NCI-H510A (cell line): ENCODE results near the gene MAP1LC3B2.

Source experiments
- DNase-seq: peaks from one replicate; lab custom pipeline; 2025; lab: John Stamatoyannopoulos, UW

MAP1LC3B2 gene

DNA sequence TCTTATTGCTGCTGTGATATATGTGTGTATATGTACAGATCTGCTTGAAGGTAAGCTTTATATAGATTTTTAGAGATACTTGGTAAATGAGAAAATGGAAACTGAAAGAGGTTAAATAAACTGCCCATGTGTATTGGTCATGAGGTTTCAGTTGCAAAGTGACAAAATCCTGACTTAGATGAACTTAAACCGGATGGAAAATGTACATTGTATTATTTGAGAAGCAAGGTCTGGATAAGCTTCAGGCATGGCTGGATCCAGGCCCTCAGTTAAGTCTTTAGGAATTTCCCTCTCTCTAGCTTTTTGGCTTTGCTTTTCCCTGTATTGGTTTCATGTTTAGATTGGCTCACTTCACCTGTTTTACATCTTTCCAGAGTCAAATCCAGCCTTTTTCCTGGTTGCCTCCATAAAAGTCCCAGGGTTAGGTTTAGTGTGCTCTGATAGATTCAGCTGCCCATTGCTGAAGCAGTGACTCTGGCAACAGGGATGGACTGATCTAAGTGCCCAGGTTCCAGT lies 21.0 kb upstream of the MAP1LC3B2 start:
- no peak for DNase-seq

DNA sequence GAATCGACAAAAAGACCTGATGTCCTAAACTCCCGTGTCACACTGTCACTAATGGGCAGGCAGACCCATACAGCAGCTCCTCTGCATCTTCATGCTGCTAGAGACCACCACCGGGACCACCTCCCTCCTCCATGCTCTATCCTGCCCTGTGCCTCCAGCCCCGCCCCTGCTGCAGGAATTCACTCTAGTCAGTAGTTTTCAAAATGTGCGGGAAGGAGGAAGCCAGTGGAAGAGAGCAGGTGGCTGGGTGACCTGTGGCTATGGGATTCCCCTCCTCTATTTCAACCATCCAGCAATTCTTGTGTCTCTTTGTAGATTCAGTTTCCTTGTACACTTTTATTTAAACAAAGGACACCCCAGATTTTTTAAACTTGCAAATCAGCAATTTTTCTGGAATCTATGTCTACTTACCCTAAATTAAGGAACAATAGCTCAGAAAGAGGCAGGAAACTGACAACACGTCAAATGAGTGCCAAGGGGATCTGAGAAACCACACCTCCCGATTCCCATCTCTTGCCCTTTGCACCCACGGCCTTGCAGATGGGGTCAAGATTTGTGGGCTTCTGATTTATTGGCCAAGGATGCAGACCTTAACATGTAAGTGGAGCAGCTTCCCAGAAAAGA lies 20.4 kb upstream of the MAP1LC3B2 start:
- DNase-seq = no peak

DNA sequence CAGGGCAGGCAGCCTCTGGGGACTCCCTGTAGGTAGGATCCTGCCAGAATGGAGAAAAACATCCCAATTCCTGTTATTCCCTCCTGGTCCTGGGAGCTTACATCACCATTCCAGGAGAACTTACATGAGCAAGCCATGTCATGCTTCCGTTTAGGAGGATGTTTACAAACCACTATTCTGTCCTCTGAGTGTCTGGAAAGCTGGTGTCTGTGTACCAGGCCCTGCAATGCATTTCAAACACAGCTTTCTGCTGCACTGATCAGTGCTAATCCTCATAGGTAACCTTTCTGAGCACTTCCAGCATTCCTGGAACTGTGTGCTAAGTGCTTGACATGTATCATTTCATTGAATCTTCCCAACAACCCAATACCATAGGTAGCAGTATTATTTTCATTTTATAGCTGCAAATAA lies 19.8 kb upstream of the MAP1LC3B2 start:
- DNase-seq = peak; percentile 37

DNA sequence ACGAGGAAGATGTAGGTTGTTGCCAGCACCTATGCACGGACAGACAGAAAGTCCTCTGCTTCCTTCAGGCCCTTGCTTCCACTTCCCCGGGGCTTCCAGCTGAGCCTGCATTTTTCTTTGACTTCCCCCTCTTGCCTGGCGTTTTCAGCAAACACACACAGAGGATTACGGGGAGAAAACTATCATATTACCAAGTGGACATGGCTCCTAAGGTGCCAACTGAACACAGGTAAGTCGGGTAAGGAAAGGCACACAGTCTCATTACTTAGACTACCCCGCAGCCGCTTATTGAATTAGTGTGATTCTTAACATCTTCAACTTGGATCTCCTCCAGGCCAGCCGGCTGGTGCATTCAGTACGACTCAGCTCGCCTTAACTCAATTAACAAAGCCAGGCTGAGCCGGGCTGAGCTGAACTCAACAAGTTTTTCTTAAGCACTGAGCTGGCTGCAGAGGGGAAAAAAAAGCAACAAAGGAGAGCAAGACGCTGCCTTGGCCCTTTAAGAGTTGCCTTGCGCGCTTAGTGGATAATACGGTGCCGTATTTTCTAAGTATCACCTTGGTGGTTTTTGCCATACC lies 19.2 kb upstream of the MAP1LC3B2 start:
- peak; percentile 53 for DNase-seq

- no peak for DNase-seq
Measured at GRCh38 chr12:116540622-116541152, 18.5 kb upstream of the MAP1LC3B2 start.

DNA sequence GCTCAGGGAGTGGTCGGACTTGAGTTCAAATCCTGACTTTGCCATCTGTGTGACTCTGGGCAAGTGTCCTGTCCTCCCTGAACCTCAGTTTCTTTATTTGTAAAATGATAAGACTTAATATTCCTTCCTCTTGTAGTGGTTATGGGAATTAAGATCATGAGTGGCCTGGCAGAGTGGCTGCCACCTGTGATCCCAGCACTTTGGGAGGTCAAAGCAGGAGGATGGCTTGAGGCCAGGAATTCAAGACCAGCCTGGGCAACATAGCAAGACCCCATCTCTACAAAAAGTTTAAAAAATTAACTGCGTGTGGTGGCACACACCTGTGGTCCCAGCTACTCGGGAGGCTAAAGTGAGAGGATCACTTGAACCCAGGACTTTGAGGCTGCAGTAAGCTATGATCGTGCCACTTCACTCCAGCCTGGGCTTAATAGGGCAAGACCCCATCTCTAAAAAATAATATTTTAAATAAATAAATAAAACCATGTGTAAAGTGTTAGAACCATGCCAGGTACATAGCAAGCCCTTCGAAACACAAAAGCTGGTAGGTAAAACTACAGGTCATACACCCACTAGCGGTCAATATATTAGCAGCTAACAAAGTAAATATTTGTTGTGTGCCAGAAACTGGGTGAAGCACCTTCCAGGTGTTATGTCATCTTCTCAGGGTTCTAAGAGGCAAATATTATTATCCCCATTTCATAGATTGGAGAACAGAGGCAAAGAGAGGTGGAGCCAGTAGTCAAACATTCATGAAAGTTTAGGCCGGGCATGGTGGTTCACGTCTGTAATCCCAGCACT lies 17.4 kb upstream of the MAP1LC3B2 start:
- no peak for DNase-seq

DNA sequence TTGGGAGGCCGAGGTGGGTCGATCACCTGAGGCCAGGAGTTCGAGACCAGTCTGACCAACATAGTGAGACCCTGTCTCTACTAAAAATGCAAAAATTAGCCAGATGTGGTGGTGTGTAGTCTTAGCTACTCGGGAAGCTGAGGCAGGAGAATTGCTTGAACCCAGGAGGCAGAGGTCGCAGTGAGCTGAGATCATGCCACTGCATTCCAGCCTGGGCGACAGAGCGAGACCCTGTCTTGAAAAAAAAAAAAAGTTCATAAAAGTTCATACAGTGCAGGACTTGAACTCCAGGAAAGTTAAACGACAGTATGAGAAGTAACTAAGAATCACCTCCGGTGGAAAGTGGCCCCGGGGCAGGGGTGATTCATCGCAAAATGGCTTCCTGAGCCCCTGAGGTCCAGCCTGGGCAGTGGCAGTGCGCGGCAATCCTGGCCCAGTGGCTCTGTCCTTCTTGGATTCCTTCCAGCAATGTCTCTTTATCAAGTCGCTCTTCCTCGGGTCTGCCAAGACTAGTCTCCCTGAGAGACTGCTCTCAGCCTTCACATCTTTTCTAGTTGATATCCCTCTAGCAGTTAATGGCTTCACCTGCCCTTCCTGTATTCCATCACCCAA lies 16.7 kb upstream of the MAP1LC3B2 start:
- no peak for DNase-seq

- no peak for DNase-seq
Measured at GRCh38 chr12:116544656-116545055, 14.5 kb upstream of the MAP1LC3B2 start.

- no peak for DNase-seq
Measured at GRCh38 chr12:116545144-116545543, 14.0 kb upstream of the MAP1LC3B2 start.

DNA sequence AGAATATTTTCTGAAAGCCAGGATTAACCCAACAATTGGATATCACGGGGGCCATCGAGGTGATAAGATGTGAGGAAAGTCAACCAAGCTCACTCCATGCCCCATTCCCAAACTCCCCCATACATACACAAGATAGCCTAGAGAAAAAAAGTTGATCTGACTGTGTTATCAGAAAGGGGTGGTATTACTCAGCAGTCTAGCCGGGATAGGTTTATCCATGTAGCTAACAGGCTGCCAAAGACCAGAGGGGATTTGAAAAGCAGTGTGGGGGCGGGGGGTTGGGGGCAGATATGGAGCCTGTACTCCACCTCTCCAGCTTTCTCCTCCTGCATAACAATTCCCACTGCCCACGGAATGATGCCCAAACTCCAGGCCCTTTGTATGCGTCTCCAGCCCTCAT lies 13.2 kb upstream of the MAP1LC3B2 start:
- DNase-seq = no peak

DNA sequence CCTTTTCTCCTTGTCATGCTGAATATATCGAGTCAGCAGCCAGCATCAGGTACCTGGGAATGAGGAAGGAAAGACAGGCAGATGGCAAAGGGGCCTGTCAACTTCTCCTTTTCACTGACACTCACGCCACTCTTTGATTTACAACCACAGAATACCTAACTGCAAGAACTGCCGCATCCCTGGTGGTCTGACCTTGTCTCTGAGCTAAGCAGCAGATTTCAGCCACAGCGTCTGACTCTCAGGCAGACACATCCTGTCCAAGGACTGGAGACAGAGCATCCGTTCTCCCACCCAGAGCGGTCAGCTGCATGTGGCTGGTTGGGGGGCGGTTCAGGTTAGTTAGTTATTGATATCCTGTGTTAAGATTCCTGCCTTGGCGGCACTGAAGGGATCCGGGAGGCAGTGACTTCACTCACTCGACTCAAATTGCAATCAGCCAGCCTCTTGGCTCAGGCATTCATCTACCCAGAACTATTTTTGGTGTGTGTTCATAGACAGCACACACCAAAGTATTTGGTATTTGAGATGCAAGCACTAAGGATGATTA lies 11.2 kb upstream of the MAP1LC3B2 start:
- DNase-seq = no peak

GRCh38 chr12:116549993-116550392 lies 9.2 kb upstream of the MAP1LC3B2 start:
- DNase-seq = no peak

DNA sequence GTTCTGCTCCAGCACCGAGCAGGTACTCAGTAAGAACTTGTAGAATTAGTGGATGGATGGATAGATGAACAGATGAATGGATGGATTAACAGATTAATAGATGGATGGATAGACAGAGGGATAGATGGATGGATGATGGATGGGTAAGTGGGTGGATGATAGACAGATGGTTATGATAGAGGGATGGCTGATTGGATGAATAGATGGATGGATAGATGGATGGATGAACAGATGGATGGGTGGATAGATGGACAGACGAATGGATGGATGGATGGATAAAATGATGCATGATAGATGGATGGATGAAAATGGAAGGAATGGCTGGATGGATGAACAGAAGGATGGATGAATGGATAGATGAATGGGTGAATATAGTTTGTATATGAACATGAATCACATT lies 8.0 kb upstream of the MAP1LC3B2 start:
- DNase-seq = no peak

DNA sequence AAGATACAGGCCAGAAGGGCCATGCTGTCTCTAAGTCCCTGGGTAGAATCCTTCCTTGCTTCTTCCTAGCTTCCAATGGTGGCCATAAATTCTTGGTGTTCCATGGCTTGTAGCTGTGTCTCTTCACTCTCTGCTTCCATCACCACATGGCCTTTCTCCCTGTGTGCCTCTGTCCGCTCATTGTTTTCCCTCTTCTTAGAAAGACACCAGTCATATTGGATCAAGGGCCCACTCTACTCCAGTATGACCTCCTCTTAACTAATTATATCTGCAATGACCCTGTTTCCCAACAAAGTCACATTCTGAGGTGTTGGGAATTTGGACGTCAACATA lies 7.6 kb upstream of the MAP1LC3B2 start:
- no peak for DNase-seq

GRCh38 chr12:116551952-116552772 lies 7.0 kb upstream of the MAP1LC3B2 start:
- DNase-seq = no peak

- DNase-seq = no peak
Measured at GRCh38 chr12:116552773-116553373, 6.3 kb upstream of the MAP1LC3B2 start.

DNA sequence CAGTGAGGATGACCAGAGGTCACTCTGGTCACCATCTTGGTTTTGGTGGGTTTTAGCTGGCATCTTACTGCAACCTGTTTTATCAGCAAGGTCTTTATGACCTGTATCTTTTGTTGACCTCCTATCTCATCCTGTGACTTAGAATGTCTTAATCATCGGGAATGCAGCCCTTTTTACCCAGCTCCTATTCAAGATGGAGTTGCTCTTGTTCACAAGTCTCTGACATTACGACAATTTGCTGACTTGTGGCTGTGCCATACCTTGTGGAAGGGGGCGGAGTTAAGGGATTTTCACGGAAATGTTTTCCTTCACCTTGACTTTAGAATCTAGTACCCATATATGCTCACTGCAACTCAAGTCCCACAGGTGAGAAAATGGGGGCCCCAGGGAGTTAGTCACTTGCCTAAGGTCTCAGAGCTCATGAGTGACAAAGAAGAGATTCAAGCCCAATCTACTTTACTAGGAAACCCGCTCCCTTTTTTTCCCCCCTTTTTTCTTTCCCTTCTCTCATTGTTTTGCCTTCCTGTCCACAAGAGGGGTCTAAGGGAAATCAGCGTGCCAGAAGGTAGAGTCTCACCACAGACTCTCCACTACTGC lies 2.7 kb upstream of the MAP1LC3B2 start:
- DNase-seq = no peak

DNA sequence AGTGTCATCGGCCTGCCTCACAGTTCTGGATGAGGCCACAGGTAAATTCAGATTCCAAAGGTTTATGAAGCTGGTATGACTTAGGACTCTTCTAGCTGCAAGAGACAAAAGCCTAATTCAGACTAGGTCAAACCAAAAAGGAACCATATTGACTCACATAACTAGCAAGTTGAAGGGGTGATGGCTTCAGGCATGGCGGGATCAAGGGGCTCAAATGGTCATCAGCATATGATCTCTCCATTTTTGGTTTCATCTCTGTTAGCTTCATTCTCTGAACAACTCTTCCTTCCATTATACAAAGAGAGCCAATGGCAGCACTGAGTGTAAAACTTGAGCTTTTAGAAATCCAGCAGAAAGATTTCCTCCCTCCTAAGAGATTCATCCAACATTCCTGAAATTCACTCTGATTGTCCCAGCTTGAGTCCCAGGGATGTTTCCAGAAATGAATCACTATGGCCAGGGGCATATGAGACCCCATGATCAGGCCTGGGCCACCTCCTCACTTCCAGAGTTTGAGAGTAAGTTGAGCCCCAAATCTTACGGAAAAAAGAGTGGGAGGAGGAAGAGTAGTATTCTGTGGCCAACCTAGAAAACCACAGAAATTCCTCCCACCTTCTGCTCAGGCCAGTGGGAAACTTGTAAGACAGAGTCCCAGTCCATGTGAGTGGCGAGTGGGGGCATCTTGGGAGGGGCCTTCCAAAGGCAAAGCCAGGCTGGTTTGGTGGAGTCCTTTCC lies 2.0 kb upstream of the MAP1LC3B2 start:
- no peak for DNase-seq

DNA sequence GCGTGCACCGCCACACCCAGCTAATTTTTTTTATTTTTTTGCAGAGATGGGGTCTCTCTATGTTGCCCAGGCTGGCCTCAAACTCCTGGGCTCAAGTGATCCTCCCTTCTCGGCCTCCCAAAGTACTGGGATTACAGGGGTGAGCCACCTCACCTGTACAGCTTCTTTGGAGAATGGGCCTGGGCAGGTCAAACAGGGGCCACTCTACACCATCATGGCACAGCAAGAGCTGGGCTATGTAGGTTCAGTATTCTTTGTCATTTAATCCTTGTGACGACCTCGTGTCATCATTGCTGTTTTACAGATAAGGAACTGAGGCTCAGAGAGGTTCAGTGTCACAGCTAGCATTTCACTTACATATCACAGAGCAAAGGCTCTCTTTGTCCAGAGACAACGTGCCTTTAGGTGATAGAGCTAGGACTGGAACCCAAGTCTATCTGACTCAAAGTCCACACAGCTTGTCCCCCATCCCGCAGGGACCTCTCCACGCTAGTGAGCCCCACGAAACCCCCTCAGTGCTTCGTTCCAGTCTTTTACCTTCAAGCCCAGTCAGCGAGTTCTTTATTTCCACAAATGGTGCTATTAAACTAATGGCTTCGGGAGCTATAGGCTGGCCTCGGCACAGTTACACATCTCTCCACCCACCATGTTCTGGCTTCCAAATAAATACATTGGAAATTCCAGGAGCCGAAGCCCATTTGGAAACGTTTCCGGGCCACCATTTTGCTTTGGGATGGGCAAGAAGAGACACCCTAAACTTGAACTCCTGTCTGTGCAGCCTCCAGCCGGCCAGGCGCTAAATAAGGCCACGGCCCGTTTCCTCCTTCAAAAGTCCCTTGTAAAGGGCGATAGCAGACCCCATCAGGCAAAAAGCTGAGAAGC lies 660 bp upstream of the MAP1LC3B2 start:
- no peak for DNase-seq
